Esophagus squamous epithelium (tissue), 4 donors: Measurements from ENCODE around the gene MAN2B1.

Experiments used
- CTCF ChIP-seq, 6 experiments: fragments of 450-650 bp in 4 of 6; fragments of 200-600 bp in 2 of 6; sonication (generic) in 2 of 6; IDR thresholded peaks; one replicate each; pipeline ENCODE4 v1.5.1; 2016 to 2019; ENCODE audit warnings: antibody characterized with exemption in 6 of 6, mild to moderate bottlenecking in 4 of 6, moderate library complexity in 4 of 6
- POLR2A ChIP-seq, 4 donors: fragments of 450-650 bp; IDR thresholded peaks; one replicate each; pipeline ENCODE4 v1.6.1; 2017; ENCODE audit warnings: antibody characterized with exemption in 4 of 4, mild to moderate bottlenecking in 4 of 4, moderate library complexity in 3 of 4

GRCh38 chr19:12675399-12675798 lies 8.9 kb upstream of the MAN2B1 start:
- TF ChIP-seq CTCF (IDR thresholded peaks at IDR 0.05) (no peak), POLR2A (IDR thresholded peaks at IDR 0.05) (no peak)
